ENCODE results near the gene MINK1. TPM values are rescaled to one million over a fixed set of nuclear protein-coding genes. Genes with fewer than 3 reads are reported as not detected.

MINK1 gene
- total and polyA plus RNA-seq, 2 donors (not counting 1 experiment from before 2014, with no cell fraction given), result 109 to 160 TPM

DNA sequence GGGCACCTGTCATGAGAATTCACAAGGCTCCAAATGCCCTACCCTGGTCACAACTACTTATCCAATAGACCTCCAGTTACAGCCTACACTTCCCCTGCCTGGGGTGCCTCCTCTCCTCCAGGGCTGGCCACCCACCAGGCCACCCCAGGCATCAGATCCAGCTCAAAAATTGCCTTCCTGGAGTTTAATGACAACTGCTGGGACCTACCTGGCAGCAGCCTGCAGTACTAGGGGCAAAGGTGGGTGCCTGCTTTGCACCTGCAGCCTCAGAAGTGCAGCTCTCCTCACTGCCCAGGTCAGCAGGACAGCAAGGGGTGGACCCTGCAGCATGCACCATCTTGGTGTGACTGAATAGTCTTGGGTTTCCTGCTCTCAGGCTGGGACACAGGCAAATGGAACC, 102.5 kb downstream of the MINK1 start:
- no peak overlapping the region for H3K4me3 Mint-ChIP-seq
- no peak for TF ChIP-seq CTCF (IDR thresholded peaks at IDR 0.05)
- no peak for TF ChIP-seq EZH2 (IDR thresholded peaks at IDR 0.05; ENCODE audit: borderline replicate concordance, insufficient read depth, low read depth, low read length, poor library complexity, severe bottlenecking)
- peaks cover 15% of the 10 kb centered on the region for H3K27me3 Mint-ChIP-seq
- peaks cover 0 to 19% of the 10 kb centered on the region in 2 experiments for H3K36me3 ChIP-seq (replicated peaks in 1 of 2; ENCODE audit: control extremely low read depth in 1 of 2, control insufficient read depth in 1 of 2, extremely low read depth in 1 of 2, insufficient read depth in 2 of 2, low read length in 1 of 2)
- no peak overlapping the region for H3K27ac ChIP-seq (ENCODE audit: low read length in 2 of 2)
- ChIA-PET POLR2A (no interaction called here), CTCF (no interaction called here)
- H3K9me3 ChIP-seq (ENCODE audit: control extremely low read depth in 1 of 3, control insufficient read depth in 2 of 3, insufficient read depth in 1 of 3, low read length in 2 of 3), result no peaks in the 10 kb centered on the region
- intact Hi-C loops (cut with micrococcal nuclease), result no loop called here
- no peak overlapping the region for H3K9ac ChIP-seq (ENCODE audit: low read length)
- H3K79me2 ChIP-seq (ENCODE audit: control insufficient read depth, insufficient read depth, low read length), result peaks cover 11% of the 10 kb centered on the region
- peaks cover 0 to 16% (median 3%) of the 10 kb centered on the region in 4 experiments for H3K27me3 ChIP-seq (replicated peaks in 1 of 4; ENCODE audit: control extremely low read depth in 1 of 4, control insufficient read depth in 3 of 4, insufficient read depth in 4 of 4, low read length in 3 of 4)
- no peak overlapping the region for H3K27ac Mint-ChIP-seq
- no peak overlapping the region for H2AFZ ChIP-seq (ENCODE audit: insufficient read depth, low read depth, low read length, poor library complexity, severe bottlenecking)
- no peaks in the 10 kb centered on the region for H3K9me3 Mint-ChIP-seq (ENCODE audit: insufficient read depth)
- H3K4me1 Mint-ChIP-seq, result peaks cover 44% of the 10 kb centered on the region
- no peaks in the 10 kb centered on the region for H4K20me1 ChIP-seq (ENCODE audit: control insufficient read depth, insufficient read depth, low read length, poor library complexity, severe bottlenecking)
- peaks cover 20 to 32% of the 10 kb centered on the region in 2 donors for H3K4me1 ChIP-seq (ENCODE audit: control insufficient read depth in 2 of 2, insufficient read depth in 2 of 2, low read length in 2 of 2)
- ATAC-seq (ENCODE audit: low read depth) (no peak), DNase-seq (no peak)
- no peak overlapping the region for H3K4me2 ChIP-seq (replicated peaks; ENCODE audit: low read depth, low read length, poor library complexity, severe bottlenecking)
- H3K4me3 ChIP-seq (ENCODE audit: control extremely low read depth in 1 of 5, extremely low read depth in 1 of 5, insufficient read depth in 1 of 5, low read depth in 2 of 5, low read length in 4 of 5), result no peak overlapping the region

- H3K4me3 Mint-ChIP-seq, result no peak overlapping the region
- Histone ChIP-seq H3K36me3 (replicated peaks in 1 of 2; ENCODE audit: control extremely low read depth in 1 of 2, control insufficient read depth in 1 of 2, extremely low read depth in 1 of 2, insufficient read depth in 2 of 2, low read length in 1 of 2) (peaks cover 0 to 19% of the 10 kb centered on the region in 2 experiments), H3K27ac (ENCODE audit: low read length in 2 of 2) (no peak overlapping the region), H3K79me2 (ENCODE audit: control insufficient read depth, insufficient read depth, low read length) (peaks cover 19% of the 10 kb centered on the region), H3K4me2 (replicated peaks; ENCODE audit: low read depth, low read length, poor library complexity, severe bottlenecking) (no peak overlapping the region), H2AFZ (ENCODE audit: insufficient read depth, low read depth, low read length, poor library complexity, severe bottlenecking) (no peak overlapping the region), H3K4me3 (ENCODE audit: control extremely low read depth in 1 of 5, extremely low read depth in 1 of 5, insufficient read depth in 1 of 5, low read depth in 2 of 5, low read length in 4 of 5) (no peak overlapping the region), H3K9ac (ENCODE audit: low read length) (no peak overlapping the region), H4K20me1 (ENCODE audit: control insufficient read depth, insufficient read depth, low read length, poor library complexity, severe bottlenecking) (no peaks in the 10 kb centered on the region), H3K9me3 (ENCODE audit: control extremely low read depth in 1 of 3, control insufficient read depth in 2 of 3, insufficient read depth in 1 of 3, low read length in 2 of 3) (no peaks in the 10 kb centered on the region), H3K4me1 (ENCODE audit: control insufficient read depth in 2 of 2, insufficient read depth in 2 of 2, low read length in 2 of 2) (peaks cover 26 to 38% of the 10 kb centered on the region in 2 donors), H3K27me3 (replicated peaks in 1 of 4; ENCODE audit: control extremely low read depth in 1 of 4, control insufficient read depth in 3 of 4, insufficient read depth in 4 of 4, low read length in 3 of 4) (peaks cover 0 to 16% (median 3%) of the 10 kb centered on the region in 4 experiments)
- ATAC-seq (ENCODE audit: low read depth) (no peak), DNase-seq (no peak)
- CTCF ChIA-PET, result no interaction called here
- intact Hi-C loops (cut with micrococcal nuclease), result no loop called here
- H3K4me1 Mint-ChIP-seq, result peaks cover 45% of the 10 kb centered on the region
- H3K27me3 Mint-ChIP-seq, result peaks cover 15% of the 10 kb centered on the region
- 100% methylated on average over 3 of the region's 3 CpGs for WGBS (ENCODE audit: insufficient coverage)
- TF ChIP-seq EZH2 (IDR thresholded peaks at IDR 0.05; ENCODE audit: borderline replicate concordance, insufficient read depth, low read depth, low read length, poor library complexity, severe bottlenecking) (no peak), CTCF (IDR thresholded peaks at IDR 0.05) (no peak)
- H3K27ac Mint-ChIP-seq, result no peak overlapping the region
- POLR2A ChIA-PET, result interaction anchor here (0.5 kb wide), 1 partner anchor 81 kb away, joined by 3 read pairs; no protein-coding TSS in a partner anchor
- H3K9me3 Mint-ChIP-seq (ENCODE audit: insufficient read depth), result no peaks in the 10 kb centered on the region
These were observed 103.3 kb downstream of the MINK1 start for GRCh38 chr17:4936436-4936835.
